ENCODE results near the gene VPS52. TPM values are rescaled to one million over a fixed set of nuclear protein-coding genes. Genes with fewer than 3 reads are reported as not detected.

VPS52 gene
- total RNA-seq, 1 donor from 2014 or later = 41.8 TPM

DNA sequence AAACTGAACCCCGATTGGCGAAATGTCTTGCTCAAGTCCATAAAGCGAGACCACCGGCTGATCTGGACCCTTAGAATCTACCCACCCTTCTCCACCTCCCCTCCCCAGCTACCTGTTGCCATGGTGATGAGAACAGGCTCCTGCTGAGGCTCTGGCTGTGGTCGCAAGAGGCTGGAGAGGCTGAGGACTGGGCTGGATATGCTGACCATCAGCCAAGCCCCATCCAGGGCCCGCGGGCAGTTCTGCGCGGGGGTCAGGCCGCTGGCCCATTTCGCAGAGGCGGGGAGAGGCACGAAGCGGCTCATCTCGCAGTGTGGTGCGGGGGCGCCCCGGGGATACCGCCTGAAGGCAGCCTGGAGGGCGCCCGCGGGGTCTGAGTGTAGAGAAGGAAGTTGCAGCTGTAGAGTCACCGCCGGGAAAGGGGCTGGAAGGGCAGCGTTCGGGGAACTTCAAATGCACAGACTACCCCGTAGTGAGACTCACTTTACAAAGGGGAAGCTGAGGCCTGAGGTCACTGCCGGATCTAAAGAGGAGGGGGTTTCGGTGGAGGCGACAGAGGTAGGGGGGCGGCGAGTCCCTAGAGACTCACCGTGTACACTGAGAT, 41.5 kb upstream of the VPS52 start:
- TF ChIP-seq, protein P1, sequence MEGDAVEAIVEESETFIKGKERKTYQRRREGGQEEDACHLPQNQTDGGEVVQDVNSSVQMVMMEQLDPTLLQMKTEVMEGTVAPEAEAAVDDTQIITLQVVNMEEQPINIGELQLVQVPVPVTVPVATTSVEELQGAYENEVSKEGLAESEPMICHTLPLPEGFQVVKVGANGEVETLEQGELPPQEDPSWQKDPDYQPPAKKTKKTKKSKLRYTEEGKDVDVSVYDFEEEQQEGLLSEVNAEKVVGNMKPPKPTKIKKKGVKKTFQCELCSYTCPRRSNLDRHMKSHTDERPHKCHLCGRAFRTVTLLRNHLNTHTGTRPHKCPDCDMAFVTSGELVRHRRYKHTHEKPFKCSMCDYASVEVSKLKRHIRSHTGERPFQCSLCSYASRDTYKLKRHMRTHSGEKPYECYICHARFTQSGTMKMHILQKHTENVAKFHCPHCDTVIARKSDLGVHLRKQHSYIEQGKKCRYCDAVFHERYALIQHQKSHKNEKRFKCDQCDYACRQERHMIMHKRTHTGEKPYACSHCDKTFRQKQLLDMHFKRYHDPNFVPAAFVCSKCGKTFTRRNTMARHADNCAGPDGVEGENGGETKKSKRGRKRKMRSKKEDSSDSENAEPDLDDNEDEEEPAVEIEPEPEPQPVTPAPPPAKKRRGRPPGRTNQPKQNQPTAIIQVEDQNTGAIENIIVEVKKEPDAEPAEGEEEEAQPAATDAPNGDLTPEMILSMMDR (IDR thresholded peaks at IDR 0.05; ENCODE audit: unreplicated experiment) = no peak
- peaks cover 8% of the 10 kb centered on the region for H3K36me3 Mint-ChIP-seq (ENCODE audit: low read depth, unreplicated experiment)
- peak overlapping the region; percentile 91 for H3K27ac Mint-ChIP-seq (ENCODE audit: unreplicated experiment)
- H3K4me3 Mint-ChIP-seq (ENCODE audit: unreplicated experiment) = peak overlapping the region; percentile 97
- DNase-seq (ENCODE audit: low spot score) = peak; percentile 45
- H3K27me3 Mint-ChIP-seq (ENCODE audit: unreplicated experiment) = peaks cover 11% of the 10 kb centered on the region
- no peaks in the 10 kb centered on the region for H3K9me3 Mint-ChIP-seq (ENCODE audit: unreplicated experiment)
- peaks cover 25% of the 10 kb centered on the region for H3K4me1 Mint-ChIP-seq (ENCODE audit: unreplicated experiment)

DNA sequence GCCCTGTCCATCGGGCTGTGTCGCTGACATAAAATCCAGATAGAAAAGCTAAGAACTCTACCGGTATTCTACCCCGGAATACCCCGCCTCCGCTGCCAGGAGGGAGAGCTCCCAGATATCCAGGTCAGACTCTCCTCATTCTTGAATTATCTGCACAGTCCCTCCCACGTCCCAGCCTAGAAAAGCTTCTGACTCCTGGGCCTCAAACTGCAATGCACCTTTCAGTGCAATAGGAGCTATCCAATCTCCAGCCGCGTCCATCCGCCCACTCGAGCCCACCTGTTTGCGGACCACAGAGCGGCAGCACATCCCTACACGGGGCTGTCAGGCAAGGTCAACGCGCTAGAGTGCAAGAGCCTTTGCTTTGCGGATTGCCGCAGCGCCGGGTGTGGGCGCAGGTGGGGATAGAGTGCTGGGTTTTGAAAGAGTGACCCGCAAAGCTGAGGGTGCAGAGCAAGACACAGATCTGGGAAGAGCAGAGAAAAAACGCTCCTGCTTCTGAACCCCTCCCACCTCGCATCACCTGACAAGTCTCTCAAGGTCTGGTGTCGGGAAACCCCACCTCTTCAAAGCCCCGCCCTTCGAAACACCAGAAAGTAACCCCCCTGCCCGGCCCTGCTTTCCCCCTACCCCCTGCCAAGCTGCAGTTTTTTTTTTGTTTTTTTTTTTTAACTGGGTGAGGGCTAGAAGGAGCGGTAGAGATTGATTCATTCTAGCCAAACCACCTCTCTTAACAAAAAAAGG, 40.9 kb upstream of the VPS52 start:
- H3K9me3 Mint-ChIP-seq (ENCODE audit: unreplicated experiment) = no peaks in the 10 kb centered on the region
- H3K4me3 Mint-ChIP-seq (ENCODE audit: unreplicated experiment) = peak overlapping the region; percentile 97
- H3K4me1 Mint-ChIP-seq (ENCODE audit: unreplicated experiment) = peaks cover 25% of the 10 kb centered on the region
- peak; percentile 33 for DNase-seq (ENCODE audit: low spot score)
- H3K36me3 Mint-ChIP-seq (ENCODE audit: low read depth, unreplicated experiment) = peaks cover 5% of the 10 kb centered on the region
- H3K27ac Mint-ChIP-seq (ENCODE audit: unreplicated experiment) = peak overlapping the region; percentile 91
- peaks cover 7% of the 10 kb centered on the region for H3K27me3 Mint-ChIP-seq (ENCODE audit: unreplicated experiment)
- TF ChIP-seq, protein P1 (IDR thresholded peaks at IDR 0.05; ENCODE audit: unreplicated experiment) = no peak

DNA sequence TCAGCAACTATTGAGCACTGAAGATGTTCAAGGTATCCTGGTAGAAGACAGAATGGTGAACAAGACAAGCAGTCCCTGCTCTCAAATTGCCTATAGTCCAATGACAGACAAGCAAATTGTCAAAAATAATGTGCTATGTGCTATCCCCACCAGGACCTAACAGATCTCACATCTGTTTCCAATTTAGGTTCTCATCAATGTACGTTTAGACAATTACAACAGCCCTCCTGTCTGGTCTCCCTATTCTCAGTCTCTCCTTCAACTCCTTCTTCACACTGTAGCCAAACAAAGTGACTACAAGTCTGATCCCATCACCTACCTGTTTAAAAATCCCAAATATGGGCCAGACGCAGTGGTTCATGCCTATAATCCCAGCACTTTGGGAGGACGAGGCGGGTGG, 34.7 kb upstream of the VPS52 start:
- Mint-ChIP-seq H3K4me1 (ENCODE audit: unreplicated experiment) (no peaks in the 10 kb centered on the region), H3K4me3 (ENCODE audit: unreplicated experiment) (no peak overlapping the region), H3K27ac (ENCODE audit: unreplicated experiment) (no peak overlapping the region), H3K9me3 (ENCODE audit: unreplicated experiment) (no peaks in the 10 kb centered on the region), H3K36me3 (ENCODE audit: low read depth, unreplicated experiment) (peaks cover 12% of the 10 kb centered on the region), H3K27me3 (ENCODE audit: unreplicated experiment) (no peaks in the 10 kb centered on the region)
- DNase-seq (ENCODE audit: low spot score) = no peak
- TF ChIP-seq, protein P1 (IDR thresholded peaks at IDR 0.05; ENCODE audit: unreplicated experiment) = no peak

DNA sequence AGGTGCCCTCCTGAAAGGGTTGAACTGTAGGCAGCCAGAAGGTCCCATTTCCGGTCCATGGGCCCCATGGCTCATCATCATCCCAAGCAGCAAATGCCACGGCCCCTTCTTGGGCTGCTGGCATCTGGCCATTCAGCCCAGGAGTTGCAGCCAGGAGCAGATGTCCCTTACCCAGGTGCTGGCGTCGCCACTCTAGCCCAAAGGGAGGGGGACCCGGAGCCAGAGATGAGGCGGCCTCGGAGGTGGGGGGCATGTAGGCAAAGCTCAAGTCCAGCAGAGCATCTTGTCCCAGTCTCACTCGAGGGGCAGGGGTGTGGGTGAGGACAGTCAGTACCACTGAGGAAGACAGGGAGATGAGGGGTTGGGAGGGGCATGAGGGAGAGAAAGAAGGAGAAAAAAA, 33.4 kb upstream of the VPS52 start:
- Mint-ChIP-seq H3K9me3 (ENCODE audit: unreplicated experiment) (no peaks in the 10 kb centered on the region), H3K4me1 (ENCODE audit: unreplicated experiment) (peaks cover 4% of the 10 kb centered on the region), H3K4me3 (ENCODE audit: unreplicated experiment) (no peak overlapping the region), H3K27me3 (ENCODE audit: unreplicated experiment) (peaks cover 5% of the 10 kb centered on the region), H3K27ac (ENCODE audit: unreplicated experiment) (peak overlapping the region; percentile 52), H3K36me3 (ENCODE audit: low read depth, unreplicated experiment) (peaks cover 15% of the 10 kb centered on the region)
- TF ChIP-seq, protein P1 (IDR thresholded peaks at IDR 0.05; ENCODE audit: unreplicated experiment) = no peak
- no peak for DNase-seq (ENCODE audit: low spot score)

DNA sequence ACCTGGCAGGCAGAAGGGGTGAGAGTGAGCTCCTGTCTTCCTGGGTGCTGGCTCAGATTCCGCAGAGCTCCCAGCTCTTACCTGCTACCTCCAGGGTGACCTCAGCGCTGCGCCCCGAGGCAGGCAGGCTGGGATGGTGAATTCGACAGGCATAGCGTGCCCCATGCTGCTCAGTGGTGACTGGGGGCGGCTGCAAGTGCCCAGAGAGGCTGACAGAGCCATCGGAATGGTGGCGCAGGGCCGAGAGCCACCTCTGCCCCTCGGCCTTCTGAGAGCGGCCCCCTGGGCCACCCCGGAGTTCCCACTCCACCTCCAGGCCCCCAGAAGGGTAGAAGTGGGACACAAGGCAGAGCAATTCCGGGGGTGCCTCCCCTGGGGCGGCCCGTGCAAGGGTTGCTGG, 32.5 kb upstream of the VPS52 start:
- no peak for DNase-seq (ENCODE audit: low spot score)
- peaks cover 8% of the 10 kb centered on the region for H3K4me1 Mint-ChIP-seq (ENCODE audit: unreplicated experiment)
- peaks cover 15% of the 10 kb centered on the region for H3K36me3 Mint-ChIP-seq (ENCODE audit: low read depth, unreplicated experiment)
- H3K4me3 Mint-ChIP-seq (ENCODE audit: unreplicated experiment) = no peak overlapping the region
- peaks cover 13% of the 10 kb centered on the region for H3K27me3 Mint-ChIP-seq (ENCODE audit: unreplicated experiment)
- TF ChIP-seq, protein P1 (IDR thresholded peaks at IDR 0.05; ENCODE audit: unreplicated experiment) = no peak
- no peak overlapping the region for H3K27ac Mint-ChIP-seq (ENCODE audit: unreplicated experiment)
- H3K9me3 Mint-ChIP-seq (ENCODE audit: unreplicated experiment) = no peaks in the 10 kb centered on the region

All from endothelial cell (in vitro differentiated cells).